ENCODE results near the gene RGS19. TPM values are rescaled to one million over a fixed set of nuclear protein-coding genes. Genes with fewer than 3 reads are reported as not detected.
"Not testable (repeated sequence)": the region's sequence is repeated elsewhere in the genome, so short reads cannot be mapped to it uniquely, and the experiment has no call there.

The RGS19 gene
- 3.1 TPM for total RNA-seq
- long read RNA-seq, partial matches to known transcripts: 1 of 11 reads
- long read RNA-seq, other reads (novel, unspliced or antisense): 3 of 11 reads

DNA sequence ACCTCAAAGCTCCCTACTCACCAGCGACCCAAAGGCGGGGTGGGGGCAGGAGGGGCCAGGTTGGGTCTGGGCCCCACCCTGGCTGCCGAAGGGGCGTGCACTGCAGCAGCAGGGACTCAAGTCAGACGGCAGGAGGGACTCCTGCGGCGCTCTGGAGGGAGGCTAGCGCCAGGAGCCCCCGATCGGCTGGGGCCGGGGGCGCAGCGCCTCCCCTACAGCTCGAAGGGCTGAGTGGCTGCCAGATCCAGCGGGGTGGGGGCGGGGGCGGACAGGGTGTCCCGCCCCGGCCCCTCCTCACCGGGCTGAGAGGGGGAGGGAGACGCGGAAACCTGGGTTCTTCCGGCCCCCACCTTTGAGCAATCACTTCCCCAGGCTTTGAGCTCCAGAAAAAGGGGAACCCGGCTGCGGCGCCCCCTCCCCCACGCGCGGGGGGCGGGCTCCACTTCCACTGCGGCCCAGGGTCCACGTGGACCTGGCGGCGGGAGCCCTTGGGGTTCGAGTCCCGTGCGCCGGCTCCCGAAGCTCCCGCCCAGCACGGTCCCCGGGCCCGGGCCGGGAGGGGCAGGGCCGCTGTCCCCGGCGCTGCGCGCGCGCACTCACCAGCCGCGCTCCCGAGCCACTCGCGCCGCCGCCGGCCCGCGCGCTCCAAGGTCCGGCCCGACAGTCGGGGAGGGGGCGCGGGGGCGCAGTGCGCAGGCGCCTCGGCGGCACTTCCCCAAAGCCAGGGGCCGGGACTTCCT is at the start of gene RGS19:
Gene RGS19 (minus strand): TSS at position 246 of the 740 bp plus-strand sequence. CDS start 2,632 bp downstream, outside the sequence.
- DNase-seq (ENCODE audit: low spot score): peak; percentile 94
- intact Hi-C loops (cut with DNase I): no loop called here

GRCh38 chr20:64123517-64123916 is 44.2 kb upstream of the RGS19 start:
- peak; percentile 41 for DNase-seq (ENCODE audit: low spot score)
- intact Hi-C loops (cut with DNase I): loop anchor here (5.0 kb wide), 1 partner anchor 586 kb away; the partner anchor contains the start of gene PTK6

DNA sequence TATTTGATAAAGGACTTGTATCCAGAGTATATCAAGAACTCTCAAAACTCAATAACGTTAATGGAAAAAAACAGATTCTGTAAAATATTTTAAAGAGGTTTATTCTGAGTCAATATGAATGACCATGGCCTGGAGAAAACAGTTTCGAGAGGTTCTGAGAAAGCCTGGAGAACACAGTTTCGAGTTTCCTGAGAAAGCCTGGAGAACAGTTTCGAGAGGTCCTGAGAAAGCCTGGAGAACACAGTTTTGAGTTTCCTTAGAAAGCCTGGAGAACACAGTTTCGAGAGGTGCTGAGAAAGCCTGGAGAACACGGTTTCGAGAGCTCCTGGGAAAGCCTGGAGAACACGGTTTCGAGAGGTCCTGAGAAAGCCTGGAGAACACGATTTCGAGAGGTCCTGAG is 43.6 kb upstream of the RGS19 start:
- intact Hi-C loops (cut with DNase I): loop anchor here (5.0 kb wide), 1 partner anchor 586 kb away; the partner anchor contains the start of gene PTK6
- DNase-seq (ENCODE audit: low spot score): not testable (repeated sequence)

GRCh38 chr20:64121586-64121985 is 42.3 kb upstream of the RGS19 start:
- intact Hi-C loops (cut with DNase I): loop anchor here (5.0 kb wide), 1 partner anchor 584 kb away; the partner anchor contains the start of gene PTK6
- peak; percentile 22 for DNase-seq (ENCODE audit: low spot score)

DNA sequence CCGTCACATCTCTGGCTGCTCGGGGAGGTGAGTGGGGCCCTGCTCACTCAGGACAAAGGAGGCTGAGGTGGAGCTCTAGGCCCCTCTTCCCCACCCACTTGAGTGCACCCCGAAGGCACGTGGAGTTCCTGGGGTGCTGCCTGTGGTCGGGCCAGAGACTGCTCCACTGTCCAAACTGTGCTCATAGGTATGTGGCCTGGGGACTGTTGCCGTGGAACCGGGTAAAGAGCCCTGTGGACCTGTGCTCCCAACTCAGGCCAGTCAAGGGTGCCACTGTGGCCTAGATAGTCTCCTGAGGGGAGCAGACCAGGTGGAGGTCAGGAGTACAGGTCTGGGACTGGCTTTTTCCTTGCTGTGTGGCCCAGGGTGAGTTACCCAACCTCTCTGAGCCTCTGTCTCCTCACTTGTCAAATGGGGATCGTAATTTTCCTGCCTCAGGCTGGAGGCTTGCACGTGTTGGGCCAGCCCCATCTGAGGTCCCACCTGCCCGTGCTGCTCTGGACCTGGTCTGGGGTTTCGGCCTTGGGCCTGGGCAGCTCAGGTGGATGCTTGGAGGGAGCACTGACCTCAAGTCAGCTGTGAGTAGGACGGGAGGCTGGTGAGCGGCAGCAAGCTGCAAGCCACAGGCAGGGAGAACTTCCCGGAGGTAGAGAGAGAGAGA is 40.5 kb upstream of the RGS19 start:
- DNase-seq (ENCODE audit: low spot score): peak; percentile 71
- intact Hi-C loops (cut with DNase I): loop anchor here (1.0 to 5.0 kb wide), 3 partner anchors 35 to 583 kb away; partner anchors contain the start of genes LKAAEAR1 and PTK6

- intact Hi-C loops (cut with DNase I): loop anchor here (2.0 kb wide), 1 partner anchor 34 kb away; the partner anchor contains the start of gene LKAAEAR1
These were observed 40.0 kb upstream of the RGS19 start for GRCh38 chr20:64119301-64119680.

GRCh38 chr20:64117432-64117777 is 38.1 kb upstream of the RGS19 start:
- intact Hi-C loops (cut with DNase I); DNase-seq (ENCODE audit: low spot score): not testable (repeated sequence)

More at GRCh38 chr20:64119301-64119680, 40.0 kb upstream of the RGS19 start:
- no peak for DNase-seq (ENCODE audit: low spot score)

GRCh38 chr20:64116541-64117431 is 37.5 kb upstream of the RGS19 start:
- DNase-seq (ENCODE audit: low spot score): peak; percentile 67
- intact Hi-C loops (cut with DNase I): no loop called here

- intact Hi-C loops (cut with DNase I): no loop called here
- peak; percentile 55 for DNase-seq (ENCODE audit: low spot score)
These were observed 36.7 kb upstream of the RGS19 start for GRCh38 chr20:64116016-64116415.

DNA sequence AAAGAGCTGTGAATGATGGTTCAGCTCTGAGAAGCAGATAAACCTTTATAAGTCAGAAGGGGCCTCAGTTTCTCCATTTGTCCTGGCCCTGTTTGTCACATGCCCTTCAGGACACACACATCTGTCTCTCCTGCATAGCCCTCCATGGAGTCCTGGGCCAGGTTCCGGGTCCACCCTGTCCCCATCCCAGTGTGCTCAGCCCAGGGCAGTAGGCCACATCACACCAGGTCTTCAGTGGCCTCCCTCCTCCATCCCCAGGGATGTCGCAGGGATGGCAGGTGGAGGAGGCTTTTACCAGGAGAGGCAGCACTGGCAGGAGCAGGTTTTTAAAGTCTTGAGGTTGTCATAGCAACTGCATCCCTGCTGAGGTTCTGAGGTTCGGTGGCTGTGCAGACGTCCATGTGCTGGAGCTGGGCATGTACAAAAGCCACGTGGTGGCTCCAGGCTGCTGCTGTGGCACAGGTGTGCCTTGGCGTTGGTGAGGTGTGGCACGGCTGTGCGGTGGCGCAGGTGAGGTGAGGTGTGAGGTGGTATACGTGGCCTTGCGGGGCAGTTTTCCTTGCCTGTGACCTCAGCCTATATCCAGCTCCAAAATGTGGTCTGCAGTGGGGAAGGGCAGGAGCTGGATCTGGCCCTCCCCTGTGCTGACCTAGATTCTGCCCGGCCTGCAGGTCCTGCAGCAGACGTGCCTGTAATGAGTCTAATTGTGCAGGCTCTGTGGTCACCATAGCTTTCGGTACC is 36.0 kb upstream of the RGS19 start:
- DNase-seq (ENCODE audit: low spot score): peak; percentile 64
- intact Hi-C loops (cut with DNase I): no loop called here

- peak; percentile 67 for DNase-seq (ENCODE audit: low spot score)
- intact Hi-C loops (cut with DNase I): no loop called here
These were observed 35.1 kb upstream of the RGS19 start for GRCh38 chr20:64114356-64114971.

DNA sequence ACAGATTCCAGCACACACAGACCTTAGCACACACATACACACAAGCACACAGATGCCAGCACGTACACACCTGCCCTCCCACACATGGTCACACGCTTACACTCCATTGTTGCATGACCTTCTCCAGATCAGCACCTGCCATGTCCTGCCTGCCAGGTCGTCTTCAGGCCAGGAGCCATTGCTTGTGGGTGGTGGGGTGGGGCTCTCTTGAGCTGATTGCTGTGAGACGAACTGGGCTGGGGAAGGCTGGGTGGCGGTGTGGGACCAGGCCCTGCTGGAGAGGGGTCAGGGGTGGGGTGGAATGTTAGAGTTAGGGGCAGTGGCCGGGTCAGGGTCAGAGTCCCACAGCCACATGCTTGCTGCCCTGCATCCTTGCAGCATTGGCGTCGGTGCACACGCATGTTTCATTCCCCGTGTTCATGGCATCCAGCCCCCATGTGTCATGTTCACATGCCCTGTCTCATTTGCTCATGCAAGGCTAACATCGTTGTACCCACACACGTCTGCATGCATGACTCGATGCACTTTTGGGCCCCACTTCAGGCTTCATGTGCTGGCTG is 34.6 kb upstream of the RGS19 start:
- intact Hi-C loops (cut with DNase I): no loop called here
- DNase-seq (ENCODE audit: low spot score): peak; percentile 62

- DNase-seq (ENCODE audit: low spot score): peak; percentile 38
- intact Hi-C loops (cut with DNase I): no loop called here
These were observed 34.1 kb upstream of the RGS19 start for GRCh38 chr20:64113444-64113775.

GRCh38 chr20:64112691-64113443 is 33.5 kb upstream of the RGS19 start:
- peak; percentile 56 for DNase-seq (ENCODE audit: low spot score)

DNA sequence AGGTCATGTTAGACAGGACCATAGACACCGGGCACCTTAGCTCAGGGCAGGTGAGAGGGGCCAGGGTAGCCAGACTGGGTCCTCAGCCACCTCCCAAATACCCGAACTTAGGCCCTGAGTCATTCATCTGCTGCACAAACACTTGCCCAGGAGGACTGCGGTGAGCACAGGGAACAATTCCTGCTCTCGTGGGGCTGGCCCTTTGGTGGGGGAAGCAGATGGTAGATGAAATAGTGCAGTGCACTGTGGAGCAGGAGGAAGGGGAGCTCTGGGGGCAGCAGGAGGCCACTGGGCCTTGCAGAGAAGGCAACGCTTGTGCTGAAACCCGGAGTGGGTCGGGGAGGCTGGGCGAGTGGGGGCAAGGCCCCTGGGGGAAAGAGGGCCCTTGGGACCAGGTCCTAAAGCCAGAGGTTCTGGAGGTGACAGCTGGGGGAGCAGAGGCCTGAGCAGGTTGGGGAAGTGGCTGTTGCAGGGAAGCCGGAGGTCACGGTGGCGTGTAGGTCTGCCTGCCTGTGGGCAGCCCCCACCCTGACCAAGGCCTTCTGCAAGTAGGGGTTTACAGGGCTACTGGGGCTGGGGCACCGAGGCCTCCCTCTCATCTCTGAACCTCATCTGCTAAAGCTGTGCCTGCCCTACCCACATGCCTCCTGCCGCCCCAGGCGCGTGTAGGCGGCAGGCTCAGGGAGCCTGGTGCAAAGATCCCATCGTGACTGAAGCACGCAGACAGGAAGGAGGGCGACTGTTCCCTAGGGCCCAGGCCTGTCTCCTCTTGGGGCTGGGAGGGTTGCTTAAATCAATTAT is 32.7 kb upstream of the RGS19 start:
- DNase-seq (ENCODE audit: low spot score): peak; percentile 71
- intact Hi-C loops (cut with DNase I): no loop called here

More at GRCh38 chr20:64112691-64113443, 33.5 kb upstream of the RGS19 start:
- intact Hi-C loops (cut with DNase I): no loop called here

DNA sequence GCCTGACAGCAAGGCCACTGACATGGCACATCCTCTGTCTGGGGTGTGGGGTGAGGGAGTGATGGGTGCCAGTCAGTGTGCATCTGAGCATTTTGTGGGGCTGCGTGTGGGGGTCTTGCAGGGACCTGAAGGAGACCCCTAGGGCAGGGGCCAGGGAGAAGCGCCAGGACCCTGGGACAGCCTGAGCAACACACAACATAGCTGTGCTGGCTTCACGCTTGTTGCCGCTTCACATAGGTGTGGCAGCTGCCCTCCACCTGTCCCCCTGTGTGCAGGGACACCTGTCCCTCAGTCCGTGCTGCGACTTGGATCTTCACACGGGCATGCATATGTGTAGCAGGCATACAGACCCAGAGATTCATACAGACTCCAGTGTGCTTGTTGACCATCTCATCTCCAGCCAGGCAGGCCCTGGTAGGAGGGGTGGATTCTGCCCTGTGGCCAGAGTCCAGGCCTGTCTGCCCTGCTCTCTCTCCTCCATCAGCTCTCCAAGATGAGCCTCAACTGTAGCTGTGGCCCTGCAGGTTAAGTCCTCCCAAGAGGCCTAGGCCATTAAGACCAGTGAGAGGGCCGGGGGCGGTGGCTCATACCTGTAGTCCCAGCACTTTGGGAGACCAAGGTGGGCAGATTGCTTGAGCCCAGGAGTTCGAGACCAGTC is 31.2 kb upstream of the RGS19 start:
- intact Hi-C loops (cut with DNase I): no loop called here
- peak; percentile 56 for DNase-seq (ENCODE audit: low spot score)

Data from cardiac septum (tissue), 1 donor.